Measurements from ENCODE around the gene MEGF11. TPM values are rescaled to one million over a fixed set of nuclear protein-coding genes. Genes with fewer than 3 reads are reported as not detected.

MEGF11 gene
- total RNA-seq, 1 donor from 2014 or later: 0.60 TPM

- TF ChIP-seq CTCF (IDR thresholded peaks at IDR 0.05; ENCODE audit: unreplicated experiment): no peak
- Mint-ChIP-seq H3K9me3 (ENCODE audit: low read depth) (no peaks in the 10 kb centered on the region), H3K27me3 (peaks cover 6% of the 10 kb centered on the region), H3K36me3 (ENCODE audit: insufficient read depth) (no peaks in the 10 kb centered on the region), H3K27ac (no peak overlapping the region), H3K4me3 (ENCODE audit: low read depth) (no peak overlapping the region), H3K4me1 (ENCODE audit: low read depth) (no peaks in the 10 kb centered on the region)
- no peak for DNase-seq (ENCODE audit: low spot score, unreplicated experiment)
These were observed 309.1 kb downstream of the MEGF11 start for GRCh38 chr15:65944404-65944803.

- Mint-ChIP-seq H3K9me3 (ENCODE audit: low read depth) (no peaks in the 10 kb centered on the region), H3K27me3 (peaks cover 6% of the 10 kb centered on the region), H3K4me3 (ENCODE audit: low read depth) (no peak overlapping the region), H3K36me3 (ENCODE audit: insufficient read depth) (no peaks in the 10 kb centered on the region), H3K4me1 (ENCODE audit: low read depth) (no peaks in the 10 kb centered on the region), H3K27ac (no peak overlapping the region)
- no peak for DNase-seq (ENCODE audit: low spot score, unreplicated experiment)
- TF ChIP-seq CTCF (IDR thresholded peaks at IDR 0.05; ENCODE audit: unreplicated experiment): no peak
These were observed 311.1 kb downstream of the MEGF11 start for GRCh38 chr15:65942436-65942835.

DNA sequence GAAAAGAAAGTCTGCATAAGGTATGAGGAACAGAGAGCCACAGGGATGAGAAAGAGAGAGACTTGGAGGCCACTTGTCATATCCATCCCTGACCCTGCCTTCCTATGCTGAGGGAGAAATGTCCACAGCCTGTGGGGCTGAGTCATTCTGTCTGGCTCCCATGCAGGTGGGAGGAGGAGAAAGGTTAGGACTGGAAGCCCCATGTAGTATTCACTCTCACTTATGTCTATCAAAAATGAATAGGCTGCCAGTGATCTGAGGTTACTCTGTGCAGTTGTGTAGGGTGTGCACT, 313.0 kb downstream of the MEGF11 start:
- peaks cover 6% of the 10 kb centered on the region for H3K27me3 Mint-ChIP-seq
- no peak for TF ChIP-seq CTCF (IDR thresholded peaks at IDR 0.05; ENCODE audit: unreplicated experiment)
- no peak for DNase-seq (ENCODE audit: low spot score, unreplicated experiment)
- no peak overlapping the region for H3K4me3 Mint-ChIP-seq (ENCODE audit: low read depth)
- no peaks in the 10 kb centered on the region for H3K9me3 Mint-ChIP-seq (ENCODE audit: low read depth)
- H3K4me1 Mint-ChIP-seq (ENCODE audit: low read depth): no peaks in the 10 kb centered on the region
- no peaks in the 10 kb centered on the region for H3K36me3 Mint-ChIP-seq (ENCODE audit: insufficient read depth)
- no peak overlapping the region for H3K27ac Mint-ChIP-seq

DNA sequence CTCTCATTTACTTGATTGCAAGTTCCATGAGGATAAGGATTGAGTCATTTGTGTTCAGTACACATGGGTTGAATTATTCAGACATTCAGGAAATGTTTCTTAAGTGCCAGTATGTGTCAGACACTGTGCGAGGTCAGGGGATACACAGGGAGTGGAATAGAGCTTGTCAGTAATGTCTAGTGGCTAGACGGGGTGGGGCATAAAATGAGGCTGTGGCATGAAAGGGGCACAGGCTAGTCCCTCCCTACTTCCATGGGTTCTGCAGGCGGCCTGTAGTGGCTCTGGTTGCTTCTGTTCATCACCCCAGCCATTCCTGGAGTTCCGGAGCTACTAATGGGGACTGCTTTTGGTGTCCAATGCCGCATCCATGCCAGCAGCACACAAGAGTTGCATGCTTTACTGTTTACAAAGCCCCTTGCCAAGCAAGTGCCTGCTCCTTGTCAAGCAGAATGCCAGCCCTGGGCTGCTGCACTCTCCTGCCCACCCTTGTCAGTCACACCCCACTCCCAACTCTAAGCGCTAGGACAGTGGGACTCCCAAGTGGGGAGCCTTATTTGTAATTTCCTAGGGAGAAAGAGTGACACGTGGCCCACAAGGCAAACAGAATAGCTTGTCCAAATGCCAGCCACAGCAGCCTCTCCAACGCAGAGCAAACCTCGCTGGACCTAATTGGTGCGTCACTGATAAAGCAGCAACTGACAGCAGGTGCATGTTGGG, 313.5 kb downstream of the MEGF11 start:
- no peak for TF ChIP-seq CTCF (IDR thresholded peaks at IDR 0.05; ENCODE audit: unreplicated experiment)

DNA sequence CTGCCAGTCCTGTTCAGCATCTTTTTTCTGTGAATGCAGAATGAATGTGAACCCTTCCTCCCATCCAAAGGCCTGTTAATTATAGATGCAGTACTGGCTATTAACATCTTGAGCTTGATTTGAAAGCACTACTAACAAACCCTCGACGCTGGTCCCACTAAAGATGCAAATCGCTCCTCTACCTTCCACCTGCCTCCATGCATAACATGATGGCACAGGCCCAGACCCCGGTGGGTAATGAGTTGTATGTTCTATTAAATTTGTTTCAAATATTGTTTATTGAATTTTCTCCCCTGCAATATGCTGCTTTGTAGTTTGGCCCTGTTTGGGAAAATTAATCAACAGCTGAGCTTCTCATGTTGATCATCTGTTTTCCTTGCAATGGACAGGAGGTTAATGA, 314.9 kb downstream of the MEGF11 start:
- Mint-ChIP-seq H3K4me3 (ENCODE audit: low read depth) (no peak overlapping the region), H3K27me3 (peaks cover 6% of the 10 kb centered on the region), H3K4me1 (ENCODE audit: low read depth) (no peaks in the 10 kb centered on the region), H3K36me3 (ENCODE audit: insufficient read depth) (no peaks in the 10 kb centered on the region), H3K9me3 (ENCODE audit: low read depth) (no peaks in the 10 kb centered on the region), H3K27ac (no peak overlapping the region)
- no peak for TF ChIP-seq CTCF (IDR thresholded peaks at IDR 0.05; ENCODE audit: unreplicated experiment)
- DNase-seq (ENCODE audit: low spot score, unreplicated experiment): no peak

More for the DNA sequence above, 313.5 kb downstream of the MEGF11 start:
- no peak for DNase-seq (ENCODE audit: low spot score, unreplicated experiment)
- Mint-ChIP-seq H3K4me3 (ENCODE audit: low read depth) (no peak overlapping the region), H3K9me3 (ENCODE audit: low read depth) (no peaks in the 10 kb centered on the region), H3K27me3 (peaks cover 6% of the 10 kb centered on the region), H3K27ac (no peak overlapping the region), H3K36me3 (ENCODE audit: insufficient read depth) (no peaks in the 10 kb centered on the region), H3K4me1 (ENCODE audit: low read depth) (no peaks in the 10 kb centered on the region)
